ENCODE measurements around the gene LEFTY2.
"Not testable (repeated sequence)": the region's sequence is repeated elsewhere in the genome, so short reads cannot be mapped to it uniquely, and the experiment has no call there.

Gene LEFTY2

DNA sequence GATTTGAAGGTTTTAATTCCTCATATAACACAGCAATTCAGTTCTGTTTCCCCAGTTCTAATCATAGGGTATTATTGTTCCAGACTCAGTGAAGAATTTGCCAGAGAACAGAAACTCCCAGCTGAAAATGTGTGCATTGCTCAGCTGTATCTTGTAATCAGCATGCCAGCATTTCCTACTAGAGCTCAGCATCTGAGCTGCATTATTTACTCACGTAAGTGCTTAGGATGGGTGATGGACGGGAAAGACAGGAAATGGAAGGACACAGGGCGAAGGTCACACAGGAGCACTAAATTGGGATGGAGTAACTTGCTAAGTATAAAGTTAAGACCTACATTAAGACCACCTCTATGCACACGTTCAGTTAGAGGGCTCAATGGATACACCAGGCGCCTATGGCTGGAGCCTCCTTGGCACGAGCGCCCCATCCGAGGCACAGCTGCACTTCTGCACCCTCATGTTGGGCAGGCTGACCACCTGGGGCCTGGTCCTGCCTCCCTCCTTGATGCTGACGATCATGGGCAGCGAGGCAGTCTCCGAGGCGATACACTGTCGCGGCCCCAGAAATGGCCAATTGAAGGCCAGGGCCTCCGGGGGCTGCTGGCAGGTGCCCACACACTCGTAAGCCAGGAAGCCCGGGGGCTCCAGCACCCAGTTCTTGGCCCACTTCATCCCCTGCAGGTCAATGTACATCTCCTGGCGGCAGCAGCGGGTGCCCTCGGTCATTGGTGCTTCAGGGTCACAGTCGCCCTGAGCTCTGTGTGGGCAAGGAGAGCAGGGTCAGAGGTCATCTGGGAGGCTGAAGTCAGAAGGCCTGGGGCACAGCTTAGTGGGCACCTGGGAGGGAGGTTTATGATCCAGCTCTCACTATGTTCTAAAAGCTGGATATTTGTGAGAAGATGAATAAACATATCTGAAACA, 3.7 kb downstream of the LEFTY2 start:
- DNase-seq (ENCODE audit: low spot score) = no peak
- TF ChIP-seq, protein P1, sequence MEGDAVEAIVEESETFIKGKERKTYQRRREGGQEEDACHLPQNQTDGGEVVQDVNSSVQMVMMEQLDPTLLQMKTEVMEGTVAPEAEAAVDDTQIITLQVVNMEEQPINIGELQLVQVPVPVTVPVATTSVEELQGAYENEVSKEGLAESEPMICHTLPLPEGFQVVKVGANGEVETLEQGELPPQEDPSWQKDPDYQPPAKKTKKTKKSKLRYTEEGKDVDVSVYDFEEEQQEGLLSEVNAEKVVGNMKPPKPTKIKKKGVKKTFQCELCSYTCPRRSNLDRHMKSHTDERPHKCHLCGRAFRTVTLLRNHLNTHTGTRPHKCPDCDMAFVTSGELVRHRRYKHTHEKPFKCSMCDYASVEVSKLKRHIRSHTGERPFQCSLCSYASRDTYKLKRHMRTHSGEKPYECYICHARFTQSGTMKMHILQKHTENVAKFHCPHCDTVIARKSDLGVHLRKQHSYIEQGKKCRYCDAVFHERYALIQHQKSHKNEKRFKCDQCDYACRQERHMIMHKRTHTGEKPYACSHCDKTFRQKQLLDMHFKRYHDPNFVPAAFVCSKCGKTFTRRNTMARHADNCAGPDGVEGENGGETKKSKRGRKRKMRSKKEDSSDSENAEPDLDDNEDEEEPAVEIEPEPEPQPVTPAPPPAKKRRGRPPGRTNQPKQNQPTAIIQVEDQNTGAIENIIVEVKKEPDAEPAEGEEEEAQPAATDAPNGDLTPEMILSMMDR (IDR thresholded peaks at IDR 0.05; ENCODE audit: extremely low read depth, insufficient read depth, missing control alignments) = no peak
- in situ Hi-C loops (cut with MboI; ENCODE audit: low pct_unique_long_range_greater_than_20kb, low sequenced_read_pairs, unreplicated experiment) = no loop called here

DNA sequence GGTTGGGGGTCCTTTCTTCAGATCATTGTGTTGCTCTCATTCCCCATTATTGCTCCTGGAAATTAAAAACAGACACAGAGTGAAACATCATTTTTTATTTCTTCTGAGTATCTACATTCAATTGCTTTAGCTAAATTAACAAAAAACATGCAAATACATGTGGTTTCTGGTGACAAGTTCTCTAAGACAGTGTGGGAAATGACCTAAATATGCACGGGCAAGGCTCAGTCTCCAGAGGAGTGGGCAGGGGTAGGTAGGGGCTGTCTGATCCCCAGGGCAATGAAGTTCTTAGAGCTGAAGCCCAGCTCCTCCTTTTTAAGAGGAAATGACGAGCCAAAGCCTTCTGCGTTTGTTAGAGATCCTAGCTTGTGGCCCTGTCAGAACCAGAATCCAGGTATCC, 4.5 kb downstream of the LEFTY2 start:
- TF ChIP-seq, protein P1 (IDR thresholded peaks at IDR 0.05; ENCODE audit: extremely low read depth, insufficient read depth, missing control alignments) = no peak
- no peak for DNase-seq (ENCODE audit: low spot score)
- in situ Hi-C loops (cut with MboI; ENCODE audit: low pct_unique_long_range_greater_than_20kb, low sequenced_read_pairs, unreplicated experiment) = no loop called here

- DNase-seq (ENCODE audit: low spot score); in situ Hi-C loops (cut with MboI; ENCODE audit: low pct_unique_long_range_greater_than_20kb, low sequenced_read_pairs, unreplicated experiment): not testable (repeated sequence)
These were observed 4.9 kb downstream of the LEFTY2 start for GRCh38 chr1:225936086-225936485.

GRCh38 chr1:225934711-225935110, 6.3 kb downstream of the LEFTY2 start:
- TF ChIP-seq, protein P1 (IDR thresholded peaks at IDR 0.05; ENCODE audit: extremely low read depth, insufficient read depth, missing control alignments) = no peak
- in situ Hi-C loops (cut with MboI; ENCODE audit: low pct_unique_long_range_greater_than_20kb, low sequenced_read_pairs, unreplicated experiment) = no loop called here
- no peak for DNase-seq (ENCODE audit: low spot score)

DNA sequence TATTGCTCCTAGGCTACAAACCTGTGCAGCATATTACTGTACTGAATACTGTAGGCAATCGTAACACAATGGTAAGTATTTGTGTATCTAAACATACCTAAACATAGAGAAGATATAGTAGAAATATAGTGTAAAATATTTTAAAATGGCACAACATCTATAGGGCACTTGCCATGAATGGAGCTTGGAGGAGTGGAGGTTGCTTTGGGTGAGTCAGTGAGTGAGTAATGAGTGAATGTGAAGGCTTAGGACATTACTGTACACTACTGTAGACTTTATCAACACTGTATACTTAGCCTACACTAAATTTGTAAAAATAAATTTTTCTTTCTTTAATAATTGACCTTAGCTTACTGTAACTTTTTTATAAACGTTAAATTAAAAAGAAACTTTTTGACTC, 7.9 kb downstream of the LEFTY2 start:
- DNase-seq (ENCODE audit: low spot score) = no peak
- TF ChIP-seq, protein P1 (IDR thresholded peaks at IDR 0.05; ENCODE audit: extremely low read depth, insufficient read depth, missing control alignments) = no peak
- in situ Hi-C loops (cut with MboI; ENCODE audit: low pct_unique_long_range_greater_than_20kb, low sequenced_read_pairs, unreplicated experiment) = no loop called here

- no peak for DNase-seq (ENCODE audit: low spot score)
- in situ Hi-C loops (cut with MboI; ENCODE audit: low pct_unique_long_range_greater_than_20kb, low sequenced_read_pairs, unreplicated experiment) = no loop called here
- TF ChIP-seq, protein P1 (IDR thresholded peaks at IDR 0.05; ENCODE audit: extremely low read depth, insufficient read depth, missing control alignments) = no peak
These were observed 9.5 kb downstream of the LEFTY2 start for GRCh38 chr1:225931270-225932136.
